ENCODE data around the gene CCK. TPM values are rescaled to one million over a fixed set of nuclear protein-coding genes. Genes with fewer than 3 reads are reported as not detected.

Gene CCK
- polyA plus RNA-seq, 1 experiment = 3.7 TPM

- Histone ChIP-seq H3K27me3 (ENCODE audit: control insufficient read depth, insufficient read depth, low read length) (no peaks in the 10 kb centered on the region), H3K27ac (ENCODE audit: low read depth, low read length) (no peak overlapping the region), H3K4me3 (ENCODE audit: low read depth, low read length) (no peak overlapping the region), H3K9me3 (ENCODE audit: control insufficient read depth, insufficient read depth, low read length) (no peaks in the 10 kb centered on the region; the same call in 1 of the 2 replicates)
- ChIA-PET CTCF (interaction anchor here (0.6 to 1.6 kb wide), 5 partner anchors 11 to 93 kb away, joined by 3 to 9 read pairs (median 4); no protein-coding TSS in a partner anchor), POLR2A (no interaction called here)
- no peak for TF ChIP-seq CTCF (IDR thresholded peaks at IDR 0.05; ENCODE audit: low read depth, low read length)
- no peak for DNase-seq (ENCODE audit: low read depth, low spot score)
These were observed 56.1 kb downstream of the CCK start for GRCh38 chr3:42209917-42210316.

Small RNA genes lying within 50 kb of the gene (small RNA-seq; reads per million reads assigned to genes)
- not detected for gene RNU4-78P (ENCODE audit: insufficient read length, low read depth)

Other genes with a start within 250 kb of the CCK start
- gene TRAK1, start 174.8 kb downstream of the CCK start, polyA plus RNA-seq (2011; rRNA removed) = 22.3 and 25.1 TPM in 2 replicates
- gene LYZL4, start 144.4 kb upstream of the CCK start, polyA plus RNA-seq (2011; rRNA removed) = not detected in 2 replicates
- not detected in 2 replicates for gene VIPR1, start 236.5 kb upstream of the CCK start, polyA plus RNA-seq (2011; rRNA removed)